ENCODE data around the gene PLCL2.

Gene PLCL2

GRCh38 chr3:17074559-17074958 is 189.8 kb downstream of the PLCL2 start:
- no peak overlapping the region for H3K18ac ChIP-seq (ENCODE audit: low read depth in 1 of 2, low read length in 2 of 2)

GRCh38 chr3:17075358-17075757 is 190.6 kb downstream of the PLCL2 start:
- 95% methylated on average over 1 of the region's 1 CpG for WGBS
- peaks cover 6% of the 10 kb centered on the region for H3K9me3 ChIP-seq (ENCODE audit: control insufficient read depth, low read length)
- no peak overlapping the region for H2AK5ac ChIP-seq (ENCODE audit: low read length, severe bottlenecking)
- H3K23ac ChIP-seq (ENCODE audit: low read length in 2 of 2), result no peak overlapping the region
- H3K4me2 ChIP-seq (ENCODE audit: low read length, poor library complexity, severe bottlenecking), result no peak overlapping the region
- no peak overlapping the region for H2AFZ ChIP-seq (ENCODE audit: low read depth, low read length)
- no peak overlapping the region for H3K9ac ChIP-seq (ENCODE audit: low read length)
- no peaks in the 10 kb centered on the region for H3K4me1 ChIP-seq (ENCODE audit: control insufficient read depth, insufficient read depth, low read depth, low read length)
- H2BK15ac ChIP-seq (ENCODE audit: low read depth, poor library complexity, severe bottlenecking), result no peak overlapping the region
- H4K91ac ChIP-seq (ENCODE audit: low read length), result no peak overlapping the region
- H3K18ac ChIP-seq (ENCODE audit: low read depth in 1 of 2, low read length in 2 of 2), result no peak overlapping the region
- no peak overlapping the region for H3K4me3 ChIP-seq (ENCODE audit: insufficient read depth in 1 of 2, low read depth in 1 of 2, low read length in 2 of 2)
- H3K36me3 ChIP-seq (ENCODE audit: control insufficient read depth in 1 of 2, insufficient read depth in 2 of 2, low read depth in 1 of 2, low read length in 2 of 2), result peaks cover 0 to 46% of the 10 kb centered on the region in 2 experiments
- DNase-seq, result no peak
- no peak overlapping the region for H2BK12ac ChIP-seq (ENCODE audit: low read length in 2 of 2)
- H4K8ac ChIP-seq (ENCODE audit: low read length), result no peak overlapping the region
- H2BK5ac ChIP-seq (ENCODE audit: low read depth, low read length, poor library complexity, severe bottlenecking), result no peak overlapping the region
- H3K27ac ChIP-seq (ENCODE audit: low read length, poor library complexity, severe bottlenecking), result no peak overlapping the region
- no peak overlapping the region for H3K14ac ChIP-seq (ENCODE audit: low read length in 2 of 2)
- H2BK120ac ChIP-seq (ENCODE audit: low read depth, low read length), result no peak overlapping the region
- H3K79me1 ChIP-seq (replicated peaks; ENCODE audit: low read length, poor library complexity, severe bottlenecking), result no peaks in the 10 kb centered on the region
- H3K27me3 ChIP-seq (ENCODE audit: control insufficient read depth in 1 of 2, insufficient read depth in 1 of 2, low read length in 2 of 2), result no peaks in the 10 kb centered on the region
- H3K4ac ChIP-seq (ENCODE audit: low read depth in 1 of 2, low read length in 2 of 2), result no peak overlapping the region

More at GRCh38 chr3:17074559-17074958, 189.8 kb downstream of the PLCL2 start:
- peaks cover 6% of the 10 kb centered on the region for H3K9me3 ChIP-seq (ENCODE audit: control insufficient read depth, low read length)
- no peak overlapping the region for H2AK5ac ChIP-seq (ENCODE audit: low read length, severe bottlenecking)
- H3K27ac ChIP-seq (ENCODE audit: low read length, poor library complexity, severe bottlenecking), result no peak overlapping the region
- no peaks in the 10 kb centered on the region for H3K4me1 ChIP-seq (ENCODE audit: control insufficient read depth, insufficient read depth, low read depth, low read length)
- DNase-seq, result no peak
- 100% methylated on average over 1 of the region's 1 CpG for WGBS
- H2BK12ac ChIP-seq (ENCODE audit: low read length in 2 of 2), result no peak overlapping the region
- H3K27me3 ChIP-seq (ENCODE audit: control insufficient read depth in 1 of 2, insufficient read depth in 1 of 2, low read length in 2 of 2), result no peaks in the 10 kb centered on the region
- H2BK15ac ChIP-seq (ENCODE audit: low read depth, poor library complexity, severe bottlenecking), result no peak overlapping the region
- no peak overlapping the region for H3K23ac ChIP-seq (ENCODE audit: low read length in 2 of 2)
- no peak overlapping the region for H3K9ac ChIP-seq (ENCODE audit: low read length)
- H3K4me2 ChIP-seq (ENCODE audit: low read length, poor library complexity, severe bottlenecking), result no peak overlapping the region
- no peaks in the 10 kb centered on the region for H3K79me1 ChIP-seq (replicated peaks; ENCODE audit: low read length, poor library complexity, severe bottlenecking)
- no peak overlapping the region for H2BK120ac ChIP-seq (ENCODE audit: low read depth, low read length)
- H2AFZ ChIP-seq (ENCODE audit: low read depth, low read length), result no peak overlapping the region
- no peak overlapping the region for H2BK5ac ChIP-seq (ENCODE audit: low read depth, low read length, poor library complexity, severe bottlenecking)
- H4K8ac ChIP-seq (ENCODE audit: low read length), result no peak overlapping the region
- no peak overlapping the region for H3K4ac ChIP-seq (ENCODE audit: low read depth in 1 of 2, low read length in 2 of 2)
- peaks cover 0 to 44% of the 10 kb centered on the region in 2 experiments for H3K36me3 ChIP-seq (ENCODE audit: control insufficient read depth in 1 of 2, insufficient read depth in 2 of 2, low read depth in 1 of 2, low read length in 2 of 2)
- no peak overlapping the region for H3K4me3 ChIP-seq (ENCODE audit: insufficient read depth in 1 of 2, low read depth in 1 of 2, low read length in 2 of 2)
- no peak overlapping the region for H3K14ac ChIP-seq (ENCODE audit: low read length in 2 of 2)
- no peak overlapping the region for H4K91ac ChIP-seq (ENCODE audit: low read length)

GRCh38 chr3:17075907-17076306 is 191.2 kb downstream of the PLCL2 start:
- Histone ChIP-seq H4K8ac (ENCODE audit: low read length) (no peak overlapping the region), H2BK12ac (ENCODE audit: low read length in 2 of 2) (no peak overlapping the region), H3K79me1 (replicated peaks; ENCODE audit: low read length, poor library complexity, severe bottlenecking) (no peaks in the 10 kb centered on the region), H3K27ac (ENCODE audit: low read length, poor library complexity, severe bottlenecking) (no peak overlapping the region), H3K4me3 (ENCODE audit: insufficient read depth in 1 of 2, low read depth in 1 of 2, low read length in 2 of 2) (no peak overlapping the region), H2BK120ac (ENCODE audit: low read depth, low read length) (no peak overlapping the region), H3K9me3 (ENCODE audit: control insufficient read depth, low read length) (peaks cover 6% of the 10 kb centered on the region), H3K36me3 (ENCODE audit: control insufficient read depth in 1 of 2, insufficient read depth in 2 of 2, low read depth in 1 of 2, low read length in 2 of 2) (peaks cover 0 to 51% of the 10 kb centered on the region in 2 experiments), H2BK5ac (ENCODE audit: low read depth, low read length, poor library complexity, severe bottlenecking) (no peak overlapping the region), H3K18ac (ENCODE audit: low read depth in 1 of 2, low read length in 2 of 2) (no peak overlapping the region), H2BK15ac (ENCODE audit: low read depth, poor library complexity, severe bottlenecking) (no peak overlapping the region), H3K4ac (ENCODE audit: low read depth in 1 of 2, low read length in 2 of 2) (no peak overlapping the region), H3K9ac (ENCODE audit: low read length) (no peak overlapping the region), H4K91ac (ENCODE audit: low read length) (no peak overlapping the region), H2AK5ac (ENCODE audit: low read length, severe bottlenecking) (no peak overlapping the region), H3K4me1 (ENCODE audit: control insufficient read depth, insufficient read depth, low read depth, low read length) (no peaks in the 10 kb centered on the region), H2AFZ (ENCODE audit: low read depth, low read length) (no peak overlapping the region), H3K4me2 (ENCODE audit: low read length, poor library complexity, severe bottlenecking) (no peak overlapping the region), H3K27me3 (ENCODE audit: control insufficient read depth in 1 of 2, insufficient read depth in 1 of 2, low read length in 2 of 2) (no peaks in the 10 kb centered on the region), H3K14ac (ENCODE audit: low read length in 2 of 2) (no peak overlapping the region), H3K23ac (ENCODE audit: low read length in 2 of 2) (no peak overlapping the region)
- no peak for DNase-seq
- WGBS, result 100% methylated on average over 1 of the region's 1 CpG

- Histone ChIP-seq H3K4me3 (ENCODE audit: insufficient read depth in 1 of 2, low read depth in 1 of 2, low read length in 2 of 2) (no peak overlapping the region), H2AK5ac (ENCODE audit: low read length, severe bottlenecking) (no peak overlapping the region), H3K79me1 (replicated peaks; ENCODE audit: low read length, poor library complexity, severe bottlenecking) (no peaks in the 10 kb centered on the region), H4K8ac (ENCODE audit: low read length) (no peak overlapping the region), H3K18ac (ENCODE audit: low read depth in 1 of 2, low read length in 2 of 2) (no peak overlapping the region), H3K14ac (ENCODE audit: low read length in 2 of 2) (no peak overlapping the region), H2BK12ac (ENCODE audit: low read length in 2 of 2) (no peak overlapping the region), H2BK120ac (ENCODE audit: low read depth, low read length) (no peak overlapping the region), H3K27me3 (ENCODE audit: control insufficient read depth in 1 of 2, insufficient read depth in 1 of 2, low read length in 2 of 2) (no peaks in the 10 kb centered on the region), H4K91ac (ENCODE audit: low read length) (no peak overlapping the region), H3K4me1 (ENCODE audit: control insufficient read depth, insufficient read depth, low read depth, low read length) (no peaks in the 10 kb centered on the region), H3K36me3 (ENCODE audit: control insufficient read depth in 1 of 2, insufficient read depth in 2 of 2, low read depth in 1 of 2, low read length in 2 of 2) (peaks cover 0 to 55% of the 10 kb centered on the region in 2 experiments), H3K4ac (ENCODE audit: low read depth in 1 of 2, low read length in 2 of 2) (no peak overlapping the region), H3K23ac (ENCODE audit: low read length in 2 of 2) (no peak overlapping the region), H2BK5ac (ENCODE audit: low read depth, low read length, poor library complexity, severe bottlenecking) (no peak overlapping the region), H3K27ac (ENCODE audit: low read length, poor library complexity, severe bottlenecking) (no peak overlapping the region), H2BK15ac (ENCODE audit: low read depth, poor library complexity, severe bottlenecking) (no peak overlapping the region), H3K9ac (ENCODE audit: low read length) (no peak overlapping the region), H3K9me3 (ENCODE audit: control insufficient read depth, low read length) (peaks cover 6% of the 10 kb centered on the region), H3K4me2 (ENCODE audit: low read length, poor library complexity, severe bottlenecking) (no peak overlapping the region), H2AFZ (ENCODE audit: low read depth, low read length) (no peak overlapping the region)
- DNase-seq, result no peak
- 81% methylated on average over 3 of the region's 4 CpGs for WGBS
Measured at GRCh38 chr3:17076940-17077605, 192.3 kb downstream of the PLCL2 start.

All from mesenchymal stem cell (in vitro differentiated cells and primary cell).